HG03039 (cell line): Measurements from ENCODE around the gene DHRS7B.

Source experiments
- ATAC-seq: cut with Tn5 transposase; IDR thresholded peaks from one replicate; pipeline ENCODE4 v1.9.1; 2021; ENCODE audit warnings: mild to moderate bottlenecking, moderate library complexity; ENCODE audit not compliant: unreplicated experiment

Gene DHRS7B

GRCh38 chr17:21233581-21234347 is 107.0 kb downstream of the DHRS7B start:
- ATAC-seq: no peak

DNA sequence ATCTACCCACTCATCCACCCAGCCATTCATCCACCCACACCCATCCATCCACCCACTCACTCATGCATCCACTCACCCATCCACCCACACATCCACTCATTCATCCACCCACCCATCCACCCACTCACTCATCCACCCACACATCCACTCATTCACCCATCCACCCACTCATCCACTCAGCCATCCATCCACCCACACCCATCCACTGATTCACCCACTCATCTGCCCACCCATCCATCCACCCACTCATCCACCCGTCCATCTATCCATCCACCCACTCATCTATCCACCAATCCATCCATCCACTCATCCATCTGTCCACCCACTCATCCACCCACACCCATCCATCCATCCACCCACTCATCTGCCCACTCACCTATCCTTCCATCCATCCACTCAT is 109.2 kb downstream of the DHRS7B start:
- ATAC-seq: no peak

DNA sequence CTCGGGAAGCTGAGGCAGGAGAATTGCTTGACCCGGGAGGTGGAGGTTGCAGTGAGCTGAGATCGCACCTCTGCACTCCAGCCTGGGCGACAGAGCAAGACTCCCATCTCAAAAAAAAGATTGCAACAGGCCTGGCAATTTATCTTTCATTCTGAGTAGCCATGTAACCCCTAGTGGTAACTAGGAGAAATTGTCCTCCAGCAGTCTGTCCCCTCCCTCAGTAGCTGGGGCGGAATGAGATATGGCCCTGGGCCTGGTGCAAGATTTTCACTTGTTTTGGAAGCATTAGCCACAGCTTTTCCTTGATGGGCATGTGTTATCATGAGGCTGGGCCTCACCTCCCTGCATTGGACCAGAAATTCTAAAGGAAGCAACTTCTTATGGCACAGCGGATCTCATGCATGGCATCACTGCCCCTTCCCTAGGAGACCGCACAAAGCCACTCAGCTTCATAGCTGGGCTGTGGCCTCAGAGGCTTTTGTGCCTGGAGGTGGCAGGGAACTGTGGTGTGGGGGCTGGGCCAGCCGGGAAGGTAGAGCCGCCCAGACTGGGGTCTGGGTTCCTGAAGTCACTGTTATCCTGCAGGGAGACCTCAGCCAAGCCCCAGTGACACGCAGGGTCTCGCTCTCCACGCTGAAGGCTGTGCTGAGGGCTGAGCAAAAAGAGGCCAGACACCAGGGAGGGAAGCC is 113.1 kb downstream of the DHRS7B start:
- ATAC-seq: no peak

- ATAC-seq: no peak
These were observed 113.7 kb downstream of the DHRS7B start for GRCh38 chr17:21240369-21241055.
